Fibroblast of lung (primary cell): ENCODE measurements around the gene TREH. TPM values are rescaled to one million over a fixed set of nuclear protein-coding genes. Genes with fewer than 3 reads are reported as not detected.

Source experiments
- DNase-seq, 2 donors: peaks; one replicate each; pipeline versions ENCODE4 v3.0.0 to v3.0.0-alpha.2; 2010; ENCODE audit warnings: low read depth in 2 of 2
- H2AFZ ChIP-seq: 2 replicates; pipeline ENCODE4 v1.5.1; 2012; ENCODE audit warnings: low read length, control low read depth, inconsistent platforms
- H3K27ac ChIP-seq: 2 replicates; pipeline ENCODE4 v1.5.1; 2011; ENCODE audit warnings: low read length, control low read depth; ENCODE audit not compliant: insufficient read depth
- H3K27me3 ChIP-seq: 2 replicates; pipeline ENCODE4 v1.5.1; 2011; ENCODE audit warnings: mild to moderate bottlenecking, low read length; ENCODE audit not compliant: control insufficient read depth, insufficient read depth
- H3K36me3 ChIP-seq: 2 replicates; pipeline ENCODE4 v1.5.1; 2011; ENCODE audit warnings: low read length; ENCODE audit not compliant: control insufficient read depth, insufficient read depth
- H3K4me1 ChIP-seq: 2 replicates; pipeline ENCODE4 v1.5.1; 2011; ENCODE audit warnings: low read length; ENCODE audit not compliant: control insufficient read depth, insufficient read depth; ENCODE audit errors: extremely low read depth
- H3K4me2 ChIP-seq: 2 replicates; pipeline ENCODE4 v1.5.1; 2011; ENCODE audit warnings: low read length, control low read depth; ENCODE audit not compliant: insufficient read depth; ENCODE audit errors: extremely low read depth
- H3K4me3 ChIP-seq, 4 experiments: fragments of 200-600 bp in 1 of 4; sonication (generic) in 1 of 4; replicated peaks in 1 of 4; 2 replicates each; pipeline ENCODE4 v1.5.1; 2011 to 2016; ENCODE audit warnings: low read length in 4 of 4, low read depth in 3 of 4, mild to moderate bottlenecking in 3 of 4, control low read depth in 2 of 4, inconsistent platforms in 1 of 4, mixed read lengths in 1 of 4; ENCODE audit not compliant: insufficient read depth in 1 of 4; ENCODE audit errors: control extremely low read depth in 1 of 4
- H3K79me2 ChIP-seq: 2 replicates; pipeline ENCODE4 v1.5.1; 2012; ENCODE audit warnings: mild to moderate bottlenecking, low read length, inconsistent platforms; ENCODE audit not compliant: control insufficient read depth, insufficient read depth
- H3K9ac ChIP-seq: 2 replicates; pipeline ENCODE4 v1.5.1; 2011; ENCODE audit warnings: mild to moderate bottlenecking, low read length, control low read depth; ENCODE audit not compliant: insufficient read depth
- H3K9me3 ChIP-seq: 2 replicates; pipeline ENCODE4 v1.5.1; 2012; ENCODE audit warnings: low read depth, low read length; ENCODE audit not compliant: control insufficient read depth, insufficient read depth
- H4K20me1 ChIP-seq: 2 replicates; pipeline ENCODE4 v1.5.1; 2011; ENCODE audit warnings: low read length; ENCODE audit not compliant: control insufficient read depth, insufficient read depth; ENCODE audit errors: extremely low read depth
- EZH2 ChIP-seq: IDR thresholded peaks from 2 replicates; pipeline ENCODE4 v1.5.1; 2012; ENCODE audit warnings: low read length, control low read depth, mild to moderate bottlenecking; ENCODE audit errors: missing control alignments
- polyA plus RNA-seq, 2 donors: library from polyadenylated mRNA; depleted of rRNA in 1 of 2; stranded (reverse) in 1 of 2; unstranded in 1 of 2; fragments of >200 nt; gene quantifications; 2 replicates each; pipeline ENCODE4 v1.2.1, GENCODE V29; 2011 to 2012; ENCODE audit warnings: missing spikeins in 1 of 2
- total RNA-seq: library from RNA; depleted of rRNA; stranded (reverse); fragments of >200 nt; gene quantifications from 2 replicates; pipeline ENCODE4 v1.2.1, GENCODE V29; 2014
- TF ChIP-seq, protein P1 (sequence below), 2 donors: IDR thresholded peaks in 1 of 2; conservative IDR thresholded peaks in 1 of 2; 1 replicate in 1 of 2; 2 replicates in 1 of 2; pipeline ENCODE4 v1.5.1; 2011 to 2012; ENCODE audit warnings: low read length in 2 of 2, control low read depth in 1 of 2, inconsistent platforms in 1 of 2, low read depth in 1 of 2, mild to moderate bottlenecking in 1 of 2

Gene TREH
- total and polyA plus RNA-seq, 2 donors (not counting 1 experiment from before 2014, with no cell fraction given), result not detected

DNA sequence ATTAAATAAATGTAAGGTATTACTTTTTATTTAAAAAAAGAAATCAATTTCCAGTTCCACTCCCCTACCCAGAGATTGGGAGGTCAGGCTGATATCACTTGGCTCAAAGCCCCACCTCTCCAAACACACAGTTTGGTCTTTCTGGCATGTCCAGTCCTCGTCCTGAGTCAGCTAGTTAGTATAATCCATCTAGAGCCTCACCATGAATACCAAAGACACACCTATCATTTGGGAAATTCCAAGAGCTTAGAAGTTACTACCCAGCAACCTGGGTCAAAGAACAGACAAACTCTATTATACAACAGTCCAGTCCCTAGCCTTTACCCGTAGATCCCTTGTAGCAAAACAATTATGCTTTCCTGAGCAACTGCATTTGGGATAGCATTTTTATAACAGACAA lies 9.4 kb downstream of the TREH start:
- H3K27ac ChIP-seq, result no peak overlapping the region
- no peak overlapping the region for H3K4me3 ChIP-seq
- H4K20me1 ChIP-seq, result no peaks in the 10 kb centered on the region
- H3K36me3 ChIP-seq, result no peaks in the 10 kb centered on the region
- no peak overlapping the region for H3K9ac ChIP-seq
- H3K9me3 ChIP-seq, result no peaks in the 10 kb centered on the region
- TF ChIP-seq, protein P1, sequence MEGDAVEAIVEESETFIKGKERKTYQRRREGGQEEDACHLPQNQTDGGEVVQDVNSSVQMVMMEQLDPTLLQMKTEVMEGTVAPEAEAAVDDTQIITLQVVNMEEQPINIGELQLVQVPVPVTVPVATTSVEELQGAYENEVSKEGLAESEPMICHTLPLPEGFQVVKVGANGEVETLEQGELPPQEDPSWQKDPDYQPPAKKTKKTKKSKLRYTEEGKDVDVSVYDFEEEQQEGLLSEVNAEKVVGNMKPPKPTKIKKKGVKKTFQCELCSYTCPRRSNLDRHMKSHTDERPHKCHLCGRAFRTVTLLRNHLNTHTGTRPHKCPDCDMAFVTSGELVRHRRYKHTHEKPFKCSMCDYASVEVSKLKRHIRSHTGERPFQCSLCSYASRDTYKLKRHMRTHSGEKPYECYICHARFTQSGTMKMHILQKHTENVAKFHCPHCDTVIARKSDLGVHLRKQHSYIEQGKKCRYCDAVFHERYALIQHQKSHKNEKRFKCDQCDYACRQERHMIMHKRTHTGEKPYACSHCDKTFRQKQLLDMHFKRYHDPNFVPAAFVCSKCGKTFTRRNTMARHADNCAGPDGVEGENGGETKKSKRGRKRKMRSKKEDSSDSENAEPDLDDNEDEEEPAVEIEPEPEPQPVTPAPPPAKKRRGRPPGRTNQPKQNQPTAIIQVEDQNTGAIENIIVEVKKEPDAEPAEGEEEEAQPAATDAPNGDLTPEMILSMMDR (conservative IDR thresholded peaks at IDR 0.05 in 1 of 2, IDR thresholded peaks at IDR 0.05 in 1 of 2; ENCODE audit: low read depth in 1 of 2, low read length in 2 of 2), result no peak
- no peak for TF ChIP-seq EZH2
- DNase-seq, result no peak
- H3K79me2 ChIP-seq, result no peaks in the 10 kb centered on the region
- no peak overlapping the region for H2AFZ ChIP-seq
- no peak overlapping the region for H3K4me2 ChIP-seq
- no peaks in the 10 kb centered on the region for H3K4me1 ChIP-seq
- no peaks in the 10 kb centered on the region for H3K27me3 ChIP-seq

DNA sequence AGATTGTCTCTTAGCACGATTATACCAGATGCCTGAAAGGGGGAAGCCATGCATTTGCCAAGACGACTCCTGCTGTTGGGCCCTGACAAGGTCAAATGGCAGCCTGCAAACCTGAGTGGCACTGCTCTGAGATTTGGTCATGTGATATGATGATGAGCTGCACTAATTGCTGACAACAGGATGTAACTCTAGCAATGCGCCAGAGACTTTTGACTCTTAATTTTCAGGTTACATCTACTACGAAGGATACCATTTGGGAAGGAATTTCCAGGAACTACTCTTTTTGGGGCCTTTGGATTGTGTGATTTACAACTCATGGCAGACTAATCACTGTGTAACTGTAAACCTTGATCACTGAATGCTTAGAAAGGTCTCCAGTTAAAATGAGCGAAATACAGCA lies 13.1 kb downstream of the TREH start:
- Histone ChIP-seq H2AFZ (no peak overlapping the region), H3K27me3 (no peaks in the 10 kb centered on the region), H3K27ac (no peak overlapping the region), H4K20me1 (no peaks in the 10 kb centered on the region), H3K79me2 (no peaks in the 10 kb centered on the region), H3K9me3 (no peaks in the 10 kb centered on the region), H3K4me1 (no peaks in the 10 kb centered on the region), H3K36me3 (no peaks in the 10 kb centered on the region), H3K4me3 (no peak overlapping the region), H3K4me2 (no peak overlapping the region), H3K9ac (no peak overlapping the region)
- TF ChIP-seq EZH2, result no peak
- TF ChIP-seq, protein P1 (conservative IDR thresholded peaks at IDR 0.05 in 1 of 2, IDR thresholded peaks at IDR 0.05 in 1 of 2; ENCODE audit: low read depth in 1 of 2, low read length in 2 of 2), result no peak
- DNase-seq, result no peak

DNA sequence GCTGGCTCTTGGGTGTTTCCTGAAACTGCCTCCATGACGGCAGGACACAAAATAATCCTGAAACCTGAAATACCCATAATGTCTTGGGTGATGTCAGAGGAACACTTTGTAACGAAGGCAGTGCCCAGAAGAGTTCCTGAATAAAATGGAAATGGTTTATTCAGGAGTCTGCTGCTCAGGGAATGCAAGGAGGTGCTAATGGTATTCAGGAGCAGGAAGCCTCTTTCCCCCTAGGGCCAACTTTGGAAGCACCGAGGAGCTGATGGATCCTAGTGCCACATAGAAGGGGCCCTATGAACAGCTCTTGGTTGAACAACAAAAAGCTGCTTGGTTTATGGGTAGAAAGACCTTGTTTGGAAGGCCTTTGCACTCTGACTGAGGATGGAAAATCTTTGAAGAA lies 15.5 kb downstream of the TREH start:
- Histone ChIP-seq H3K4me1 (no peaks in the 10 kb centered on the region), H3K9ac (no peak overlapping the region), H3K79me2 (no peaks in the 10 kb centered on the region), H3K9me3 (no peaks in the 10 kb centered on the region), H2AFZ (no peak overlapping the region), H3K36me3 (peaks cover under 1% of the 10 kb centered on the region), H3K4me3 (no peak overlapping the region), H4K20me1 (no peaks in the 10 kb centered on the region), H3K4me2 (no peak overlapping the region), H3K27me3 (no peaks in the 10 kb centered on the region), H3K27ac (no peak overlapping the region)
- DNase-seq, result no peak
- TF ChIP-seq EZH2, result no peak
- TF ChIP-seq, protein P1 (conservative IDR thresholded peaks at IDR 0.05 in 1 of 2, IDR thresholded peaks at IDR 0.05 in 1 of 2; ENCODE audit: low read depth in 1 of 2, low read length in 2 of 2), result no peak
